OCI-LY3 (cell line): ENCODE results near the gene KRT32.

Experiments
- H2AFZ ChIP-seq: fragments of 200-600, 300-600 bp; shearing (Covaris generic); 2 replicates; pipeline ENCODE4 v1.6.0; 2014; ENCODE audit warnings: antibody characterized with exemption, low read depth, low read length
- H3K27ac ChIP-seq: fragments of 200-600, 300-600 bp; sonication (generic); 2 replicates; pipeline ENCODE4 v1.5.1; 2014; ENCODE audit warnings: mild to moderate bottlenecking, low read length, moderate library complexity, mixed read lengths
- H3K27me3 ChIP-seq: fragments of 200-600, 300-600 bp; sonication (generic); 2 replicates; pipeline ENCODE4 v1.6.1; 2014; ENCODE audit warnings: low read depth, low read length, mixed read lengths
- H3K36me3 ChIP-seq: fragments of 200-600, 300-600 bp; sonication (generic); replicated peaks from 2 replicates; pipeline ENCODE3; 2014; ENCODE audit warnings: low read depth, low read length, mixed read lengths
- H3K4me1 ChIP-seq: fragments of 300-600, 200-600 bp; sonication (generic); 2 replicates; pipeline ENCODE4 v1.6.1; 2014; ENCODE audit warnings: low read length, mixed read lengths
- H3K4me2 ChIP-seq: fragments of 200-600, 300-600 bp; sonication (generic); 2 replicates; pipeline ENCODE4 v1.6.1; 2014; ENCODE audit warnings: low read length, mixed read lengths
- H3K4me3 ChIP-seq: fragments of 300-600, 200-600 bp; sonication (generic); 2 replicates; pipeline ENCODE4 v1.5.1; 2014; ENCODE audit warnings: antibody characterized with exemption, mild to moderate bottlenecking, low read length, moderate library complexity
- H3K79me2 ChIP-seq: fragments of 300-600, 200-600 bp; shearing (Covaris generic); 2 replicates; pipeline ENCODE4 v1.6.1; 2014; ENCODE audit warnings: mild to moderate bottlenecking, low read length, mixed read lengths
- H3K9ac ChIP-seq: fragments of 300-600, 200-600 bp; shearing (Covaris generic); 2 replicates; pipeline ENCODE4 v1.6.0; 2014; ENCODE audit warnings: mild to moderate bottlenecking, low read length, moderate library complexity
- H3K9me3 ChIP-seq: fragments of 200-600, 300-600 bp; shearing (Covaris generic); 2 replicates; pipeline ENCODE4 v1.6.1; 2014; ENCODE audit warnings: low read length, mixed read lengths; ENCODE audit not compliant: insufficient read depth
- H4K20me1 ChIP-seq: fragments of 200-600, 300-600 bp; sonication (generic); 2 replicates; pipeline ENCODE4 v1.6.1; 2016; ENCODE audit warnings: low read length, mixed read lengths; ENCODE audit not compliant: insufficient read depth
- EZH2phosphoT487 ChIP-seq: fragments of 200-600 bp; shearing (Covaris generic); IDR thresholded peaks from 2 replicates; pipeline ENCODE4 v1.6.1; 2018; ENCODE audit warnings: antibody characterized with exemption, mixed run types, low read depth
- TF ChIP-seq, protein P1 (sequence below): fragments of 200-600, 300-600 bp; sonication (generic); IDR thresholded peaks from 2 replicates; pipeline ENCODE4 v1.5.1; 2014; ENCODE audit warnings: antibody characterized with exemption, low read length, low read depth

The KRT32 gene

GRCh38 chr17:41415833-41416335, 51.3 kb downstream of the KRT32 start:
- no peak overlapping the region for H3K27ac ChIP-seq
- no peak overlapping the region for H3K9ac ChIP-seq
- H3K4me3 ChIP-seq: no peak overlapping the region
- H4K20me1 ChIP-seq: no peaks in the 10 kb centered on the region
- no peaks in the 10 kb centered on the region for H3K79me2 ChIP-seq
- no peaks in the 10 kb centered on the region for H3K36me3 ChIP-seq
- no peaks in the 10 kb centered on the region for H3K4me1 ChIP-seq
- TF ChIP-seq, protein P1, sequence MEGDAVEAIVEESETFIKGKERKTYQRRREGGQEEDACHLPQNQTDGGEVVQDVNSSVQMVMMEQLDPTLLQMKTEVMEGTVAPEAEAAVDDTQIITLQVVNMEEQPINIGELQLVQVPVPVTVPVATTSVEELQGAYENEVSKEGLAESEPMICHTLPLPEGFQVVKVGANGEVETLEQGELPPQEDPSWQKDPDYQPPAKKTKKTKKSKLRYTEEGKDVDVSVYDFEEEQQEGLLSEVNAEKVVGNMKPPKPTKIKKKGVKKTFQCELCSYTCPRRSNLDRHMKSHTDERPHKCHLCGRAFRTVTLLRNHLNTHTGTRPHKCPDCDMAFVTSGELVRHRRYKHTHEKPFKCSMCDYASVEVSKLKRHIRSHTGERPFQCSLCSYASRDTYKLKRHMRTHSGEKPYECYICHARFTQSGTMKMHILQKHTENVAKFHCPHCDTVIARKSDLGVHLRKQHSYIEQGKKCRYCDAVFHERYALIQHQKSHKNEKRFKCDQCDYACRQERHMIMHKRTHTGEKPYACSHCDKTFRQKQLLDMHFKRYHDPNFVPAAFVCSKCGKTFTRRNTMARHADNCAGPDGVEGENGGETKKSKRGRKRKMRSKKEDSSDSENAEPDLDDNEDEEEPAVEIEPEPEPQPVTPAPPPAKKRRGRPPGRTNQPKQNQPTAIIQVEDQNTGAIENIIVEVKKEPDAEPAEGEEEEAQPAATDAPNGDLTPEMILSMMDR: no peak
- TF ChIP-seq EZH2phosphoT487: no peak
- H2AFZ ChIP-seq: no peak overlapping the region
- no peaks in the 10 kb centered on the region for H3K9me3 ChIP-seq
- H3K4me2 ChIP-seq: no peak overlapping the region
- peaks cover 15% of the 10 kb centered on the region for H3K27me3 ChIP-seq

- Histone ChIP-seq H3K36me3 (no peaks in the 10 kb centered on the region), H3K27me3 (peaks cover 15% of the 10 kb centered on the region), H3K4me2 (no peak overlapping the region), H2AFZ (no peak overlapping the region), H3K4me1 (no peaks in the 10 kb centered on the region), H3K4me3 (no peak overlapping the region), H4K20me1 (no peaks in the 10 kb centered on the region), H3K27ac (no peak overlapping the region), H3K79me2 (no peaks in the 10 kb centered on the region), H3K9ac (no peak overlapping the region), H3K9me3 (no peaks in the 10 kb centered on the region)
- TF ChIP-seq, protein P1: no peak
- TF ChIP-seq EZH2phosphoT487: no peak
Measured at GRCh38 chr17:41415411-41415810, 51.8 kb downstream of the KRT32 start.

GRCh38 chr17:41413982-41414381, 53.2 kb downstream of the KRT32 start:
- no peak overlapping the region for H3K9ac ChIP-seq
- no peaks in the 10 kb centered on the region for H3K36me3 ChIP-seq
- TF ChIP-seq, protein P1: no peak
- peaks cover 15% of the 10 kb centered on the region for H3K27me3 ChIP-seq
- no peak overlapping the region for H2AFZ ChIP-seq
- no peaks in the 10 kb centered on the region for H3K9me3 ChIP-seq
- H3K4me1 ChIP-seq: no peaks in the 10 kb centered on the region
- H3K4me3 ChIP-seq: no peak overlapping the region
- H3K79me2 ChIP-seq: no peaks in the 10 kb centered on the region
- no peak overlapping the region for H3K4me2 ChIP-seq
- H4K20me1 ChIP-seq: no peaks in the 10 kb centered on the region
- no peak overlapping the region for H3K27ac ChIP-seq

DNA sequence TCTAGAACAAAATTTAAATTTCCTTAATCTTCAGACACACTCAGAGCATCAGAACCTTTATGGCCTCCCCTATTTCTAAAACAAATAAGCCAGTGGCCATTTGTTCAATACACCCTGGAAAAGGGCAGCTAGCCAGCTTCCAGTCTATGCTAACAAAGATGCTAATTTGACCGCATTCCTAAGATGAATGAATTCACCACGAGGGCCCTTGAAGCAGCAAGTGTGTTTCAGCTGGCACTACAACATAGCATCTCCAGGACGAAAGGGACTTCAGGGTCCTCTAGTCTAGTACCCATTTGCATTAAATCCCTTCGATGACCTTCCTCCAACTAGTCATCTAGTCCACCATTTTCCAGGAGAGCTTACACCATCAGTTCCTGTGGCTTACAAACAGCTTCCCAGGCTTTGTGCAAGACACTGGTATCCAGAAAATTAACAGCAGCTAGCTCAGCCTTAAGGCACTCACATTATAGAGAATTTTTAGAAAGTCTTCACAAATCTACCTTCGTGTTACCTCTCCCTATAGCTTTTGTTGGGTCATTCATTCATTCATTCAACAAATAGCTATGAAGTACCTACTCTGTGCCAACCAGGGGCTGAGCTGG, 53.7 kb downstream of the KRT32 start:
- no peaks in the 10 kb centered on the region for H3K9me3 ChIP-seq
- peaks cover 15% of the 10 kb centered on the region for H3K27me3 ChIP-seq
- H2AFZ ChIP-seq: no peak overlapping the region
- no peak overlapping the region for H3K4me3 ChIP-seq
- no peaks in the 10 kb centered on the region for H3K36me3 ChIP-seq
- no peaks in the 10 kb centered on the region for H3K4me1 ChIP-seq
- no peak overlapping the region for H3K9ac ChIP-seq
- no peak overlapping the region for H3K27ac ChIP-seq
- H3K79me2 ChIP-seq: no peaks in the 10 kb centered on the region
- H3K4me2 ChIP-seq: no peak overlapping the region
- TF ChIP-seq, protein P1: no peak
- H4K20me1 ChIP-seq: no peaks in the 10 kb centered on the region
